OCI-LY7 (cell line): ENCODE measurements around the gene ZNF735. TPM values are rescaled to one million over a fixed set of nuclear protein-coding genes. Genes with fewer than 3 reads are reported as not detected.
"Not testable (repeated sequence)": the region's sequence is repeated elsewhere in the genome, so short reads cannot be mapped to it uniquely, and the experiment has no call there.

Experiments
- BruUV-seq: library from RNA; stranded (reverse); fragments of 400-500 nt; replicated peaks from 2 replicates; lab custom pipeline; 2021; lab: Mats Ljungman, UMichigan
- CTCF ChIA-PET: fragments of 300-600 bp; sonication (Branson Sonifier 250); formaldehyde crosslinking; loops from one replicate; lab custom pipeline; 2022; ENCODE audit warnings: antibody characterized with exemption; ENCODE audit not compliant: unreplicated experiment; lab: Charles Lee
- POLR2A ChIA-PET: fragments of 300-600 bp; sonication (Branson Sonifier 250); formaldehyde crosslinking; loops from one replicate; lab custom pipeline; 2022; ENCODE audit warnings: antibody characterized with exemption; lab: Charles Lee
- DNase-seq: peaks from one replicate; pipeline ENCODE4 v3.0.0-alpha.2; 2015; ENCODE audit warnings: low spot score
- H2AFZ ChIP-seq: fragments of 200-600 bp; sonication (generic), shearing (Covaris generic); 2 replicates; pipeline ENCODE4 v1.6.1; 2014; ENCODE audit warnings: mild to moderate bottlenecking, antibody characterized with exemption, low read length, moderate library complexity
- H3K27ac ChIP-seq: fragments of 200-600 bp; sonication (generic); 2 replicates; pipeline ENCODE4 v1.5.1; 2014; ENCODE audit warnings: mixed run types, low read depth, mild to moderate bottlenecking, moderate library complexity, low read length, inconsistent platforms; ENCODE audit not compliant: poor library complexity, severe bottlenecking
- H3K36me3 ChIP-seq: fragments of 200-600 bp; sonication (generic); 2 replicates; pipeline ENCODE4 v1.6.1; 2014; ENCODE audit warnings: mild to moderate bottlenecking, antibody characterized with exemption, low read length, moderate library complexity, mixed read lengths; ENCODE audit not compliant: insufficient read depth
- H3K4me1 ChIP-seq: fragments of 200-600 bp; sonication (generic); 2 replicates; pipeline ENCODE4 v1.5.1; 2014; ENCODE audit warnings: mild to moderate bottlenecking, low read length; ENCODE audit not compliant: insufficient read depth, poor library complexity, severe bottlenecking
- H3K4me2 ChIP-seq: fragments of 200-600 bp; sonication (generic); 2 replicates; pipeline ENCODE4 v1.6.1; 2014; ENCODE audit warnings: mild to moderate bottlenecking, low read length
- H3K4me3 ChIP-seq: fragments of 200-600 bp; sonication (generic); 2 replicates; pipeline ENCODE4 v1.5.1; 2014; ENCODE audit warnings: mild to moderate bottlenecking, low read depth, low read length; ENCODE audit not compliant: poor library complexity, severe bottlenecking
- H3K79me2 ChIP-seq: fragments of 200-600 bp; sonication (generic); 2 replicates; pipeline ENCODE4 v1.6.1; 2016; ENCODE audit warnings: low read depth, mild to moderate bottlenecking, low read length, moderate library complexity, mixed read lengths; ENCODE audit not compliant: insufficient read depth
- H3K9me2 ChIP-seq: fragments of 200-600 bp; sonication (generic); 2 replicates; pipeline ENCODE4 v1.6.1; 2016; ENCODE audit warnings: mild to moderate bottlenecking, low read length, mixed read lengths; ENCODE audit not compliant: insufficient read depth
- H3K9me3 ChIP-seq: fragments of 200-600 bp; sonication (generic); 2 replicates; pipeline ENCODE4 v1.6.1; 2014; ENCODE audit warnings: mild to moderate bottlenecking, mixed run types, low read length, mixed read lengths
- H4K20me1 ChIP-seq: fragments of 200-600 bp; sonication (generic); 2 replicates; pipeline ENCODE4 v1.6.1; 2014; ENCODE audit warnings: mild to moderate bottlenecking, antibody characterized with exemption, low read length, moderate library complexity, mixed read lengths; ENCODE audit not compliant: insufficient read depth
- EZH2phosphoT487 ChIP-seq: fragments of 200-600 bp; sonication (generic); IDR thresholded peaks from 2 replicates; pipeline ENCODE4 v1.6.1; 2018; ENCODE audit warnings: low read depth, borderline replicate concordance, mild to moderate bottlenecking, mixed run types, antibody characterized with exemption, low read length, moderate library complexity, mixed read lengths
- intact Hi-C: fragments of 100-400 bp; cut with micrococcal nuclease; formaldehyde crosslinking; loops from one replicate; pipeline ENCODE4 v1.10.0; 2022; ENCODE audit not compliant: unreplicated experiment
- total RNA-seq, 2 experiments: library from RNA; depleted of rRNA in 1 of 2; stranded (reverse); fragments of >200 nt in 1 of 2; shearing (Covaris generic) in 1 of 2; gene quantifications; 2 replicates each; pipeline ENCODE4 v1.2.3, GENCODE V29; 2014 to 2022
- TF ChIP-seq, protein P1 (sequence below): fragments of 200-600 bp; sonication (generic); conservative IDR thresholded peaks from 2 replicates; pipeline ENCODE4 v1.5.1; 2014; ENCODE audit warnings: mild to moderate bottlenecking, antibody characterized with exemption, low read length, moderate library complexity, mixed read lengths

ZNF735 gene
- total RNA-seq, 2 experiments from 2014 or later: not detected

GRCh38 chr7:64192775-64193174, 14.2 kb upstream of the ZNF735 start:
- H2AFZ ChIP-seq: no peak overlapping the region
- TF ChIP-seq, protein P1, sequence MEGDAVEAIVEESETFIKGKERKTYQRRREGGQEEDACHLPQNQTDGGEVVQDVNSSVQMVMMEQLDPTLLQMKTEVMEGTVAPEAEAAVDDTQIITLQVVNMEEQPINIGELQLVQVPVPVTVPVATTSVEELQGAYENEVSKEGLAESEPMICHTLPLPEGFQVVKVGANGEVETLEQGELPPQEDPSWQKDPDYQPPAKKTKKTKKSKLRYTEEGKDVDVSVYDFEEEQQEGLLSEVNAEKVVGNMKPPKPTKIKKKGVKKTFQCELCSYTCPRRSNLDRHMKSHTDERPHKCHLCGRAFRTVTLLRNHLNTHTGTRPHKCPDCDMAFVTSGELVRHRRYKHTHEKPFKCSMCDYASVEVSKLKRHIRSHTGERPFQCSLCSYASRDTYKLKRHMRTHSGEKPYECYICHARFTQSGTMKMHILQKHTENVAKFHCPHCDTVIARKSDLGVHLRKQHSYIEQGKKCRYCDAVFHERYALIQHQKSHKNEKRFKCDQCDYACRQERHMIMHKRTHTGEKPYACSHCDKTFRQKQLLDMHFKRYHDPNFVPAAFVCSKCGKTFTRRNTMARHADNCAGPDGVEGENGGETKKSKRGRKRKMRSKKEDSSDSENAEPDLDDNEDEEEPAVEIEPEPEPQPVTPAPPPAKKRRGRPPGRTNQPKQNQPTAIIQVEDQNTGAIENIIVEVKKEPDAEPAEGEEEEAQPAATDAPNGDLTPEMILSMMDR: no peak
- TF ChIP-seq EZH2phosphoT487: no peak
- no peaks in the 10 kb centered on the region for H3K79me2 ChIP-seq
- no peak overlapping the region for H3K27ac ChIP-seq
- no TSS peak for BruUV-seq
- no peaks in the 10 kb centered on the region for H3K9me2 ChIP-seq
- POLR2A ChIA-PET: no interaction called here
- no peak overlapping the region for H3K4me2 ChIP-seq
- no peaks in the 10 kb centered on the region for H4K20me1 ChIP-seq
- DNase-seq: no peak
- no peaks in the 10 kb centered on the region for H3K36me3 ChIP-seq
- no peaks in the 10 kb centered on the region for H3K4me1 ChIP-seq
- intact Hi-C loops: no loop called here
- no peak overlapping the region for H3K4me3 ChIP-seq
- CTCF ChIA-PET: no interaction called here
- H3K9me3 ChIP-seq: no peaks in the 10 kb centered on the region

GRCh38 chr7:64219710-64220298, 12.8 kb downstream of the ZNF735 start:
- POLR2A ChIA-PET, H3K36me3 ChIP-seq, intact Hi-C loops, H3K4me1 ChIP-seq, H3K27ac ChIP-seq, H2AFZ ChIP-seq, H3K79me2 ChIP-seq, H4K20me1 ChIP-seq, H3K9me2 ChIP-seq, DNase-seq, H3K4me3 ChIP-seq, BruUV-seq, H3K4me2 ChIP-seq, CTCF ChIA-PET: not testable (repeated sequence)
- peaks cover 20% of the 10 kb centered on the region; the same call in 1 of the 2 replicates for H3K9me3 ChIP-seq

- POLR2A ChIA-PET: interaction anchor here (0.5 kb wide), 1 partner anchor 212 kb away, joined by 3 read pairs; no protein-coding TSS in a partner anchor
Measured at GRCh38 chr7:64223366-64223765, 16.4 kb downstream of the ZNF735 start.

DNA sequence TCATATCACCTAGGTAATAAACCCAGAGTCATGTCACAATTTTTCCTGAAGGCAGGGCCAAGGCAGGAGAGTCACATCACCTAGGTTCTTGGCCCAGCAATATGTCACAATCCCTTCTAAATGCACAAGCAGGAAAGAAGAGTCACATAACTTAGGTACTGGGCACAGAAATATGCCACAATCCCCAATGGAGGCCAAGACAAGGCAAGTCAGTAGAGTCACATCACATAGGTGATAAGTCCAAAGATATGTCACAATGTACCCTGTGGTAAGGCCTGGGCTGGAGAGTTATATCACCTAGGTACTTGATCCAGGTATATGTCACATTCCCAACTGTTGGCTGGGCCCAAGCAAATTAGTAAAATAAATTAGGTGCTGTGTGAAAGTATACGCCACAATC, 21.2 kb downstream of the ZNF735 start, which contains the start of gene ZNF679:
Gene ZNF679 (plus strand): TSS at position 301 of the 400 bp plus-strand sequence. CDS start 20,644 bp downstream, outside the sequence.
- H3K4me1 ChIP-seq, H3K36me3 ChIP-seq, H3K4me3 ChIP-seq, POLR2A ChIA-PET, H3K27ac ChIP-seq, H3K9me2 ChIP-seq, H4K20me1 ChIP-seq, H2AFZ ChIP-seq, CTCF ChIA-PET, BruUV-seq, H3K4me2 ChIP-seq, H3K79me2 ChIP-seq, H3K9me3 ChIP-seq, intact Hi-C loops, DNase-seq: not testable (repeated sequence)

More at GRCh38 chr7:64223366-64223765, 16.4 kb downstream of the ZNF735 start:
- Histone ChIP-seq H3K4me1 (no peaks in the 10 kb centered on the region), H3K79me2 (no peaks in the 10 kb centered on the region), H3K9me2 (no peaks in the 10 kb centered on the region), H3K4me2 (no peak overlapping the region), H3K36me3 (no peaks in the 10 kb centered on the region), H4K20me1 (no peaks in the 10 kb centered on the region), H3K4me3 (no peak overlapping the region), H2AFZ (no peak overlapping the region), H3K27ac (no peak overlapping the region), H3K9me3 (peaks cover 21% of the 10 kb centered on the region; the same call in 1 of the 2 replicates)
- TF ChIP-seq EZH2phosphoT487: no peak
- TF ChIP-seq, protein P1: no peak
- DNase-seq: no peak
- intact Hi-C loops: no loop called here
- CTCF ChIA-PET: no interaction called here
- no TSS peak for BruUV-seq
